Calu3 (cell line): Measurements from ENCODE around the gene FAM228B. TPM values are rescaled to one million over a fixed set of nuclear protein-coding genes. Genes with fewer than 3 reads are reported as not detected.

Source experiments
- BruUV-seq: library from RNA; stranded (reverse); fragments of 400-500 nt; replicated peaks from 2 replicates; lab custom pipeline; 2021; lab: Mats Ljungman, UMichigan
- CTCF ChIA-PET: fragments of 300-600 bp; sonication (Branson Sonifier 250); formaldehyde crosslinking; loops from one replicate; lab custom pipeline; 2022; ENCODE audit warnings: antibody characterized with exemption; lab: Charles Lee
- DNase-seq: peaks from one replicate; pipeline ENCODE4 v3.0.0; 2022
- H3K27ac Mint-ChIP-seq: one replicate; pipeline ENCODE4 v1.8.0; 2022; ENCODE audit warnings: mixed read lengths; ENCODE audit not compliant: unreplicated experiment
- H3K27me3 Mint-ChIP-seq: one replicate; pipeline ENCODE4 v1.8.0; 2022; ENCODE audit warnings: mixed read lengths; ENCODE audit not compliant: unreplicated experiment
- H3K36me3 Mint-ChIP-seq: one replicate; pipeline ENCODE4 v1.8.0; 2022; ENCODE audit warnings: mild to moderate bottlenecking, moderate library complexity, mixed read lengths; ENCODE audit not compliant: insufficient read depth, unreplicated experiment
- H3K4me1 Mint-ChIP-seq: one replicate; pipeline ENCODE4 v1.8.0; 2022; ENCODE audit warnings: mild to moderate bottlenecking, low read depth, mixed read lengths; ENCODE audit not compliant: unreplicated experiment
- H3K4me3 Mint-ChIP-seq: one replicate; pipeline ENCODE4 v1.8.0; 2022; ENCODE audit warnings: mild to moderate bottlenecking, low read depth, moderate library complexity, mixed read lengths; ENCODE audit not compliant: unreplicated experiment
- H3K9me3 Mint-ChIP-seq: one replicate; pipeline ENCODE4 v1.8.0; 2022; ENCODE audit warnings: low read depth, mixed read lengths; ENCODE audit not compliant: unreplicated experiment
- CTCF ChIP-seq: fragments of 200-600 bp; IDR thresholded peaks from one replicate; pipeline ENCODE4 v1.8.0; 2022; ENCODE audit warnings: antibody characterized with exemption; ENCODE audit not compliant: unreplicated experiment
- intact Hi-C: fragments of 100-400 bp; cut with micrococcal nuclease; formaldehyde crosslinking; loops from one replicate; pipeline ENCODE4 v1.10.0; 2022; ENCODE audit not compliant: unreplicated experiment
- total RNA-seq: library from RNA; stranded (reverse); gene quantifications from 2 replicates; pipeline ENCODE4 v1.2.3, GENCODE V29; 2022

The FAM228B gene
- total RNA-seq, 1 experiment from 2014 or later = 8.3 TPM

- Mint-ChIP-seq H3K9me3 (no peaks in the 10 kb centered on the region), H3K4me1 (no peaks in the 10 kb centered on the region), H3K27me3 (no peaks in the 10 kb centered on the region), H3K36me3 (peaks cover 7% of the 10 kb centered on the region), H3K4me3 (no peak overlapping the region), H3K27ac (no peak overlapping the region)
- intact Hi-C loops = no loop called here
- no peak for TF ChIP-seq CTCF
- CTCF ChIA-PET = no interaction called here
- DNase-seq = no peak
- no TSS peak for BruUV-seq
Observed at GRCh38 chr2:24204505-24204904, 81.2 kb downstream of the FAM228B start.

- BruUV-seq = no TSS peak
- no peak for TF ChIP-seq CTCF
- Mint-ChIP-seq H3K36me3 (peaks cover 7% of the 10 kb centered on the region), H3K4me3 (no peak overlapping the region), H3K27ac (no peak overlapping the region), H3K9me3 (no peaks in the 10 kb centered on the region), H3K27me3 (no peaks in the 10 kb centered on the region), H3K4me1 (no peaks in the 10 kb centered on the region)
- DNase-seq = no peak
- intact Hi-C loops = no loop called here
- CTCF ChIA-PET = no interaction called here
Observed at GRCh38 chr2:24205131-24205530, 81.9 kb downstream of the FAM228B start.

- Mint-ChIP-seq H3K27me3 (no peaks in the 10 kb centered on the region), H3K27ac (no peak overlapping the region), H3K9me3 (no peaks in the 10 kb centered on the region), H3K4me3 (no peak overlapping the region), H3K4me1 (no peaks in the 10 kb centered on the region), H3K36me3 (peaks cover 6% of the 10 kb centered on the region)
- no TSS peak for BruUV-seq
- no peak for DNase-seq
- CTCF ChIA-PET = no interaction called here
- no peak for TF ChIP-seq CTCF
- intact Hi-C loops = no loop called here
Observed at GRCh38 chr2:24206242-24206641, 83.0 kb downstream of the FAM228B start.

- CTCF ChIA-PET = no interaction called here
- H3K27me3 Mint-ChIP-seq = no peaks in the 10 kb centered on the region
- H3K4me1 Mint-ChIP-seq = no peaks in the 10 kb centered on the region
- intact Hi-C loops = no loop called here
- H3K4me3 Mint-ChIP-seq = no peak overlapping the region
- H3K27ac Mint-ChIP-seq = no peak overlapping the region
- no peaks in the 10 kb centered on the region for H3K9me3 Mint-ChIP-seq
- DNase-seq = no peak
- peaks cover 5% of the 10 kb centered on the region for H3K36me3 Mint-ChIP-seq
- no TSS peak for BruUV-seq
- TF ChIP-seq CTCF = no peak
Observed at GRCh38 chr2:24206714-24207113, 83.4 kb downstream of the FAM228B start.
